Cerebellar cortex (tissue), 1 donor: ENCODE measurements around the gene VSIG2.
"Not testable (repeated sequence)": the region's sequence is repeated elsewhere in the genome, so short reads cannot be mapped to it uniquely, and the experiment has no call there.

Experiments
- DNase-seq: peaks from one replicate; pipeline ENCODE4 v3.0.0-alpha.2; 2015; ENCODE audit warnings: low spot score

Gene VSIG2, protein sequence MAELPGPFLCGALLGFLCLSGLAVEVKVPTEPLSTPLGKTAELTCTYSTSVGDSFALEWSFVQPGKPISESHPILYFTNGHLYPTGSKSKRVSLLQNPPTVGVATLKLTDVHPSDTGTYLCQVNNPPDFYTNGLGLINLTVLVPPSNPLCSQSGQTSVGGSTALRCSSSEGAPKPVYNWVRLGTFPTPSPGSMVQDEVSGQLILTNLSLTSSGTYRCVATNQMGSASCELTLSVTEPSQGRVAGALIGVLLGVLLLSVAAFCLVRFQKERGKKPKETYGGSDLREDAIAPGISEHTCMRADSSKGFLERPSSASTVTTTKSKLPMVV

DNA sequence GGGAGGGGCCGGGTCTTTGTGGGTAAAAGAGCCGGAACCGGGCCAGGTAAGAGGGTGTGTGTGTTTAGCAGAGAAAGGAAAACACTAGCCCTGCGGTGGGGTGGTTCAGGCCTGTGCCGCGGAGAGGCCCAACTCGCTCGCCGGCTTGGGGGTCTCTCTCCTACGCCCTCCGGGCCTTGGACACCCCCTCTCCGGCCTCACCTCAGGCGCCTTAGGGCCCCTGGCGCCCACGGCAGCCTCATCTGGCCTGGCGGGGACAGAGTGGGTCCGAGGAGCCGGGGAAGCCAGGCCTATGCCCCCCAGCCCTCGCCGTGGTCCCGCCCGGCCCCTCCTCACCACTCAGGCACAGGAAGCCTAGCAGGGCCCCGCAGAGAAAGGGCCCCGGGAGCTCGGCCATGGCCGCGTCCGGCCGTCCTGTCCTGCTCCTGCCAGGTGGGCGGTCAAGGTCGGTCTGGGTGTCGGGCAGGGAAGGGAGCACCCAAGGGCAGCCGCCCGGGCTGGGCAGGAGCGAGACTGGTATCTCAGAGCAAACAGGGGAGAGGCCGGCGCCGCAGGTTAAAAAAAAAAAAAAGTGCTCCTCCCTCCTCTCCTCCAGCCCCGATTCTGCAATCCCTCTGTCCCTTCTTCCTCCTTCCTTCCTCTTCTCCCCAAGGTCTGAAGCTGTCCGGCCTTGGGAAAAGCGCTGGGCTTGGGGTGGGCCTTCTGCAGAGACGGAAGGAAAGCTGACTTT is at the start of gene VSIG2:
Gene VSIG2, minus strand, starts transcription at position 515 of the 730 bp plus-strand sequence. Its CDS starts 118 bp downstream, at position 397.
- no peak for DNase-seq

DNA sequence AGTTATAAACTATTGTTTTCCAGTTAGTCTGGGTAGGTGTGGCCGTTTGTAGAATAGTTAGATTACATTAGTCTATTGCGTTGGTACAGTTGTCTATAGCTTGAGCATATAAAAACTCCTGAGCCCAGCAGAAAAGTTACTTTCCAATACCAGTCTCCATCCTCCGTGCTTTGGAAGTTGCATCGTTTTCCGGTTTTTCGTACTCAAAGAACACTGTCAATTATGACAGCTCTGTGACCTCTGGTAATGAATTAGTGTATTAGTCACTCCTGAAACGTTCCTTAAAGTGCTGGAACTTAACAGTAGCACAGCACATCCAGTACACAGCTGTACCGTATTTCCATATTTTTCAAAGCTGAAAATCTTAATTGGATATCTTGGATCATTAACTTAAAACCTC is 49.0 kb upstream of the VSIG2 start:
- DNase-seq: peak; percentile 1

DNA sequence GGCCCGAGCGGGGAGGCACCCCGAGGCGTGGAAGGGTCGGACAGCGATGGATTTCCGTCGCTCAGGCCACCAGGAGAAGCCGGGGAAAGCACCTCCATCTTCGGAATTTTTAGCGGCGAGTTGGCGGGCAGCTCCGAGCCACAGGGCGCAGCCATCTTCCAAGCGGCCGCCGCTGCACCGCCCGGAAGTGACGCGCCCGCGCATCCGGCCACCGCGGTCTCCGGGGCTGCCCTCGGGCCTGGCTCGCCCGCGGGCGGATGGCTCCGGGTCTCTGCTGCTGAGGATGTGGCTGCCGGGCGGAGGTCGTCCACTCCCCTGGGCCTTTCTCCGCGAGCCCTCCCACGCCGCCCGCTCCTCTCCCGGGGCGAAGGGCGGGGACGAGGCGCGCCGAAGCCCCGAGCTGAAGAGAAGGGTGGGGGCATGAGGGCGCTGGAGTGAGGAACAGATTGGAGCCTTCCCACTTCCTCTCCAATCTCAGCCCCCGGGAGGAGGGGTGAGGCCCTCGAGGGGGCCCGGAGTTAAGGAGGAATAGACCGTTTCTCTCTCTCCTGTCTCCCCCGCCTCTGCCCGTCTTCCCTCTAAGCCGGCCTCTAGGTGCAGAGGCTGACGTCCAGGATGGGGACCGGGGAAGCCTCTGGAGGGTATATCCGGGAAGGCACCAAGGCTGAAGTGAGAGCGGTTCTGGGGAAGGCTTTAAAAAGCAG is 48.3 kb upstream of the VSIG2 start, which contains the start of gene MSANTD2:
Gene MSANTD2, minus strand, starts transcription at position 181 of the 704 bp plus-strand sequence. Its CDS starts 26 bp downstream, at position 155.
- peak; percentile 88 for DNase-seq

DNA sequence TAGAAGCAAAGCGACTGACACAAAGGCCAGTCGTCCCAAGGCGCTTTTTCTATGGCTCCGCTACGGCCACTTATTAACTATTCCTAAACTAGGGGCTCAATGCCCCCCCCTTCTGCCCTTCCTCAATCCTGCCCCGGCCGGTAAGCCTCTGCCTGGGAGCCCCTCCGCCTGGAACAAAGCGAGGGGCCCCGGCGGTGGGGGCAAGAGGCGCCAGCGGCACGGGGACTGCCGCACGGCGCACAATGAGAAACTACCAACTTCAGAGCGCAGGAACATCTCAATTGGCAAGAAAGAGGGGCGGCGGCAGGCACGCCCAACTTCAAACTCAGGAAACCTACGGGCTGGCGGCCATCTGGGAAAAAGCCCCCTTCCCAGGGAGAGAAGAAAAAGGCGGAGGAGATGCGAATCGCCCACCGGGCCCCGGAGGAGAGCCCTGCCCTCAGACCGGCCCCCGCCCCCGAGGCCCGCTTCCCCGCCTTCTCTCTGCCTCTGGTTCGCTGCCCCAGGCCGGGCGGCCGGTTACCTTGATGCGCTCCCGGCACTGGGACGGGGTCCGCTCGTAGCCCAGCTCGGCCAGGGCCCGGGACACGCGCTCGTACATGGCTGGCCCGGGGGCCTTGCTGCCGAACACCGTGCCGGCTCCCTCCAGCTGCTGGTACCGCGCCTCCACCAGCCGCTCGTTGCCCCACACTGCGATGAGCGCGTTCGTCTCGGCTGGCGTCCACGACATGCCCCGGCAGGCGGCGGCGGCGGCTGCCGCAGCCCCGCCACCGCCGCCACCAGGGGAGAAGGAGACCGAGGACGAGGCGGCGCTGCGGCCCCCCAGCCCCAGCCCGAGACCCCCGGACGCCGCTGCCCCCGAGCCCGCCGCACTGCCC is 47.5 kb upstream of the VSIG2 start:
- DNase-seq: peak; percentile 14

DNA sequence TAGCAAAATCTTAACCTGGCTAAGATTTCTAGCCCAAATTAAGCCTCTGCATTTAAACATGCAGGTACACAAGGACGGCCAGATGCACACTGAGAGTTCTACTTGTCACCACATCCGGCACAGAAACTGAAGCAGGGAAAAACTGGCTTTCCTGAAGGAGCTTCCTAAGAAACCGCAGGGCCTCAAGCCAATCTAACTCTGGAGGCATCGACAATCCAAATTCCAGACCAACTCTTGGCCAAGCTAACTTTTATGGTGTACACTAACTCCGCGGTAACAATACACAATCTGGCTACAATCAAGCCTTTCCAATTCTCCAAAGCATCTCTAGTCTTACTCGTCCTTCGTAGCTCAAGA is 46.9 kb upstream of the VSIG2 start:
- DNase-seq: peak; percentile 19

DNA sequence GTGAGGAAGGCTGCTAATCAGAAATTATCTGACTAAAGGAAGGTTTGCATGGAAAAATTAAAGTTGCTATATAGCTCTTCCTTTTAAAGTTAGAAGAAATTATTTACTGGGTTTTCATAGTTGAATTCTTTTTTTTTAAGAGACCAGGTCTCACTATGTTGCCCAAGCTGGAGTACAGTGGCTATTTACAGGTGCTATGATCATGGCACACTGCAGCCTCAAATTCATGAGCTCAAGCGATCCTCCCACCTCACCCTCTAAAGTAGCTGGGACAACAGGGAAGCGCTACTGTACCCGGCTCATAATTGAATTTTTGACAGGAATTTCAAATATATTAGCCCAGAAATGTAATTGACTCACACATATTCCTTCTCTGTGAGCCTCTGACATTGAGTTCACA is 44.3 kb upstream of the VSIG2 start:
- DNase-seq: no peak

DNA sequence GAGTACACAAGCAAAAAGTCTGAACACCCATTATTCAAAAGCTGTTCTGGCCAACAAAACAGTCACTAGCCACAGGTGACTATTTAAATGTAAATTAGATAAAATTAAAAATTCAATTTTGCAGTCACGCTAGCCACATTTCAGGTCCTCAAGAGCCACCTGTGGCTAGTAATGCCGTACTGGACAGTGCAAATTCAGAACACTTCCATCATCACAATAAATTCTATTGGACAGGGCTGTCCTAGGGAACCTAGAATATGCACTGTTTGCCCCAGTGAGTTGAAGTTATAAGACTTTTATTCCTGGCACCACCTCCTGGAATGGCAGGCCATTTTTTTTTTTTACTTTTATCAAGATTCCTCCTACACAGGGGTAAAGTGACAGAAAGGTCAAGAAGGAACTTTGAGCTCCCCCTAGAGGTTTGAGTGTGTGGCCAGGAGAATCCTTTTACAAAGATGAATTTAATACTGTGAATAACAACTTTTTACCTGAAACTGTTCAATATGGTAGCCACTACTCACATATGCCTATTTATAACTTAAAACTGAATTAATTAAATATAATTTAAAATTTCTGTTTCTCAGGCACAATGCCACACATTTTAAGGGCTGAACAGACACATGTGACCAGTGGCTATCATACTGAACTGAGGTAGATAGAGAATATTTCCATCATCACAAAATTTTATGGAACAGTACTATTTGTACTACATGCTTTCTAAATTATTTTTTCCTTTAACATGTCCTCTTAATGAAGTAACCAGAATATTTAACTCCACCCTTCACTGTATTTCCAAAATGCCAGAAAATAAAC is 41.6 kb upstream of the VSIG2 start:
- peak; percentile 49 for DNase-seq

DNA sequence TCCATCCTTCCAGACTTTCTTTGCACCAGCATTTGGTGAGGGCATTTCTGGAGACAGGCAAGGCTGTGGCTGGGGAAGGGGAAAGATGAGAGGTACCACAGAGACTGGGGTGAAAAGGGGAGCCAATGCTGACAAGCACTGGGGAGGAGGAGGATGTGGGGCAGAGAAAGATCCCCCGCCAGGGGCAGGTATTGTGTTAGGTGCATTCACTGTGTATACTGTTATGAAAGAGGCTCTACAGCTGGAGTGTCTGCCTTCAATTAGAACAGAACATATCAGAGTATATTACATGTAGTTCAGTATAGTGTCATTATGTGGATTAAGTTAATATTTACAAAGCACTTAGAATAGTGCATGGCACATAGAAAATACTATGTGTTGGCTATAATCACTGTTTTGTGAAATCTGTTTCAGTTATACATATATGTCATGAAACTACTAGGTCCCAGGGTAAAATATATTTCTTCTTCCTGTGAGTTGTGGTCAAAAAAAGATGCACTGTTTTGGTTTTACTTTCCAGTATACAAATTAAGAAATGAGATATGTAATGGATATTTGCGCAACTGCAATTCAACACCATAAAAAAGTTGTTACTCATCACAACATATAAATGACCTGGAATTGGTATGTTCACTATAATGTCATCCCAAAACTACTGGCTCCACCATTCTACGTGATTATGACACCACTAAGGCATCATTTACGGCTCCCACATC is 39.7 kb upstream of the VSIG2 start:
- DNase-seq: no peak

DNA sequence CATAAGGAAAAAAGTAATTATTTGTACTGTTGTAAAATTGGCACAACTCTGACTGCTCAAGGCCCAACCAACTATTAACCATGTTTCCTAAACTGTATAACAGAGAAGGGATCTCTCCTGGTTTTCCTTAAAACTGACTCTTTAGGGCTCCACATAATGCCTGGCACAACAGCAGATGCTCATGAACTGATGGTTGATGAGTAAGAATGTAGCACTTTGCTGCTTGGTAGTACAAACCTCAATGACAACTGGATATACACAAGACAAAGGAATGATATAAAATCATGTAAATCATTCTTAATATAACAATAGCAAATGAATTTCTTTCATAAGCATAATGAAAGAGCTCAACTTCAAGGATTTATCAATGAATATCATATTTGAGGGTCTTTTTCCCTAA is 36.5 kb upstream of the VSIG2 start:
- DNase-seq: no peak

DNA sequence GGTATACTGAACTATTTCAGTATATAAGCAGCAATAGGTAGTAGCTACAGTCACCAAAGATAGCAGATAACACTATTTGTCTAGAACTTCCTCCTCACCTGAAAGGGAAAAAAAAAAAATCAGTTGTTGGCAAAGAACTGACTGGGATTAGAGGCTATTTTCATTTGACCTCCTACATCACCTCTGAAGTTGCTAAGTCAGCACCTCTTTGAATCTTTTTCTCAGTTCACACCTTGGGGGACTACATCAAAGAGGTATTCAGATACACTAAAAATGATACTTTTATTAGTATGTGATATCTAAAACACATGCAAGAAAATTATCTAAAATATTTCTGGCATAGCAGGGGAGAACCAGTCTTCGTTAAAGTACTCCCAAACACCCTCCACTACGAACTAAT is 32.0 kb upstream of the VSIG2 start:
- no peak for DNase-seq

DNA sequence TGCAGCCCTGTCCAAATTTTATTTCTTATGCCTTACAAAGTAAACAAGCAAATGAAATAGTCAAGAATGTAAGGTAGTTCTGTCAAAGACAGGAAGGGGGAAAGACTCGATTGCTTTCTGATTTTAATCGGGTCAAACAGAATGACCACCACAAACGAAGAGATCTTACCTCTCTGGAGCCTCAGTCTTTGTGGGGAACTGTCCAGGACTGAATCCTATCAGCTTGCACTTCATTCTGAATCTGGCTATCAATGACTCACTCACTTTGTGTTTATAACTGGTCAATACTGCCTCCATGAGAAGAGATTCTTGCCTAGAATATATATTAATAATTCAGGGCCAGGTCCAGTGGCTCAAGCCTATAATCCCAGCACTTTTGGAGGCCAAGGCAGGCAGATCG is 30.9 kb upstream of the VSIG2 start:
- DNase-seq: no peak

DNA sequence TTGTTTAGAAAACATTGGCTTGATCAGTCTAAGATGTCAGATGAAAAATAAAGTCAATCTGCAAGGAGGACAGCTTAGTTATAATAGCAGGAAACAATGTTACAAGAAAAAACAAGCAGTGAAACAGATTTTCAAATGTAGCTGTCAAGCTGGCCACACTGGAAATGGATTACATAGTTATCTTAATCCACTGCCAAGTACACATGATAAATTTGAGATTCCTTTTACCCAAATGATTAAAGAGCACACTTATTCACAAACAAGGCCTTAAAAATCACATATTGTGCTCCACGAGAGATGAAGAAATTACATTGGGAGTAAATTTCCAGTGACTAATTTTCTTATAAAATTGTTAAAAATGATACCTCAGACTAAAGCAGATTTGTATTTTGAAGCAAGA is 27.5 kb upstream of the VSIG2 start:
- DNase-seq: no peak

DNA sequence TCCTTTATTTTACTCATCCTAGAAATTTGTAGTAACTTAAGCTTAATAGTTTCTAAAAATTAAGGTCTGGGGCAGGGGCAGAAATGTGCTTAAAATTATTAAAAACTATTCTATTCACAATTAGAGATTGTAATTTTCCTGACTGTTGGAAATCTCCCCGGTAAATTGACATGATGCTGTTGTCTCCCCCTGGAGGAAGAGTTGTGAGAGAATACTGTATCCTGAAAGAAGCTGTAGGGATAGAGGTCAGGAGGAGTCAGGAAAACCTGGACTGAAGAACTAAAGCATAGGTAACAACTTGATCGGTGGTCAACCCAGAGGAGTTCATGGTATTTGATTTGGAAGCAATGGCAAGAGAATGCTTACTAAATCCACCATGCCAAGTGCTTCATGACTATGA is 26.2 kb upstream of the VSIG2 start:
- no peak for DNase-seq

DNA sequence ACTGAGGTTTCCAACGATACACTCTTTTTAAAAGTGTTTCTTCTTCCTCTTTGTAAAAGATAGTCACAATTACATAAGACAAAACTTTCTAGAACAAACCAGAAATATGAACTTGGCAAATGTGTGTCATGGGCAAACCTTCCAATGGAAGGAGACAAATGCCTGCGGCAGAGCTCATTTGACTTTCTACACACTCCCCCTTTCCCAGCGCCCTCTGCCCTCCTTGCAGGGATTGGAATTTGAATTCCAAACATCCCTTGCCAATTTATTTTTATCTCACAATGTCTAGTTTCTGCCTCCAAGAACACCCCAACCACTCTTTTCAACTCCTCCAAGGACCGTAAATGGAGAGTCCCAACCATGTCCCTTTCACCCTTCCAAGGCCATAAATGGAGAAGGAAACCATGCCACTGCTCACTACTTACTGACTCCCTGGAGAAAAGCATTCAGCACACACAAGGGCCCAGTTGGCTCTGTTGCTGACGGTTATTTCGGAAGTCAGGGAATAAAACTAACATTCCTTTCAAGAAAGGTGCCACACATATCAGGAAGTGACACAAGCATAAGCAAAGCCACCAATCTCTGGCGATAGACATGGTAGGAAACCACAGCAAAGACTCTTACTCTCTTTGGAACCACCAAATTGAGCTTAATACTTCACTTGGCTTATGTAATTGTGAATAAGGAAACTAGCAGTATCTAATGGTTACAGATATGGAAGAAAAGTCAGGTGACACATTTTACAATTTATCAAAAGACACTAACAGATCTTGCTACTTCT is 25.0 kb upstream of the VSIG2 start:
- DNase-seq: no peak

DNA sequence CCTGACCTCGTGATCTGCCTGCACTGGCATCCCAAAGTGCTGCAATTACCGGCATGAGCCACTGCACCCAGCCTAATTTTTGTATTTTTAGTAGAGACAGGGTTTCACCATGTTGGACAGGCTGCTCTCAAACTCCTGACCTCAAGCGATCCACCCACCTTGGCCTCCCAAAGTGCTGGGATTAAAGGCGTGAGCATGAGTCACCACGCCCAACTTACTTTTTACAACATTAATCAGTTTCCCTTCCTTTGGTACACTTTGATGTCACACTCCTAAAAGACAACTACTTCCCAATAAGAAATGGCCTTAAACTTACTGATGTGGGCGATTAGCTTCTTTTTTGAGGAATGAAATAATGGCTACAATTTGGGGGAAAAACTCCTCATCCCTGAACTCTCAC is 18.9 kb upstream of the VSIG2 start:
- DNase-seq: not testable (repeated sequence)

DNA sequence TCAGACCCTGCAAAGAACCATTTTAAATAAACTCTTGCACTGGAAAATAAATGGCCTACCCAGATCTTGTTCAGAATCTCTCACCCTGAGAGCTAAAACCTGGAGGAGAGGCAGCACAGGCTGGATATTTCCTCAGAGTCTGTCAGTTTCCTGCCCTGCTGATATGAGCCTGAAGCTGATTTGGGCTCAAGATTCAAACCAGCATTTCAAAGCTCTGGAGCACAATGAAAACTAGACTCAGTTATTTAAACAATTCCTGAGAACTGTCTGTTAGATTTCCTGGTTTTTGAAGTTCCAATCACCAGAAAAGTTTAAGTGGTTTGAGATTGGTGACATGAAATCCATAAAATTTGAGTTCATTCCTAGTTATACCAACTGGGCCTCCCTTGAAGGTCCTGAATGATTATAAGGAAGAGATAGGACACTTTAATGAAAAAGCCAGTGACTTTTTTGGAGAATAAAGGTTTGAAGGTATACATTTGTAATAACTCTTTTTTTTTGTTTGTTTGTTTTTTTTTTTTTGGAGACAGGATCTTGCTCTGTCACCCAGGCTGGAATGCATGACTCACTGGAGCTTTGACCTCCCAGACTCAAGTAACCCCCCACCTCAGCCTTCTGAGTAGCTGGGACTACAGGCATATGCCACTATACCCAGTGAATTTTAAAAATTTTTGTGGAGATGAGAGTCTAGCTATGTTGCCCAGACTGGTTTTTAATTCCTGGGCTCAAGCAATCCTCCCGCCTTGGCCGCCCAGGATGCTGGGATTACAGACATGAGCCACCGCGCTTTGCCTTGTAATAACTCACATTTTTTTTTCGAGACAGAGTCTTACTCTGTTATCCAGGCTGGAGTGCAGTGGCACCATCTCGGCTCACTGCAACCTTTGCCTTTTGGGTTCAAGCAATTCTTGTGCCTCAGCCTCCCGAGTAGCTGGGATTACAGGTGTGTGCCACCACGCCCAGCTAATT is 18.0 kb upstream of the VSIG2 start:
- no peak for DNase-seq

DNA sequence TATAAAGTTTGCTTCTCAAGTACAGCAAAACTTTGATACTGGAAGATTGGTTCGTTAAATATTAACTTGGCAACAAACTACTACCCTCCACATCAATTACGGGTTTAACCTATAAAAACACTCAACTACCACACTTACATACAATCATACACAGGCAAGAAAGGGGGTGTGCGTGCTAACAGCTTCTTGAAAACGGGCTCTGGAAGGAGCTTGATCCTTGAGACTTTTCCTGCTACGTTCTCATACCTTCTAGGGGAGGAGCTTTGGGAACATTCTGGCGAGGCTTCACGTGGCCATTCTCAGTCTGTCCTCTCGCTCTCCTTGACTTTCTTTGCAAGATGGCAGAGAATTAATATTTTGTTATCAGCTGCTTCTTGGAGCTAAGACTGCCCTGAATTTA is 16.9 kb upstream of the VSIG2 start:
- DNase-seq: no peak

DNA sequence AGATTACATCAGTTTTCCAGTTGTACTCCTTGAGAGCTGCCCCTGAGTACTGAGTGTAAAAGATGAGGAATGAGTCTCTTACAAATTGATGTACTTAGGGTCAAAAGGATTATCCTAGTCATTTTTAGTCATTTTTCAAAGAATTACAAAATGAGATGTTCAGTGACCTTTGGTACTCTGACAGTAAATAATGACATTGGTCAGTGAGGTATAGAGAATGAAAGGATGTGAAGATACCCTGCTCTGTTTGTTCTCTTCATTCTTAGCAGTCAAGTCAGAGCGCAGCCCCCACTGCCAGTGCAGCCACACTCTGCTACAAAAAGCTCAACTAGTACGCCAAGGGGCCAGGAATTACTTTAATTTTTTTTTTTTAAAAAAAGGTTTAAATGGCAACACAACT is 14.1 kb upstream of the VSIG2 start:
- no peak for DNase-seq
